GM19240 (cell line): Measurements from ENCODE around the gene NLGN1.
"Not testable (repeated sequence)": the region's sequence is repeated elsewhere in the genome, so short reads cannot be mapped to it uniquely, and the experiment has no call there.

Experiments used
- DNase-seq: peaks from one replicate; pipeline ENCODE4 v3.0.0; 2011; ENCODE audit warnings: low spot score; ENCODE audit not compliant: insufficient read length

Gene NLGN1

GRCh38 chr3:173397161-173398110 is at the start of gene NLGN1:
Gene NLGN1 (plus strand): TSS chr3:173397744.
- DNase-seq = no peak

GRCh38 chr3:173351886-173352285 is 45.7 kb upstream of the NLGN1 start:
- DNase-seq = no peak

- not testable (repeated sequence) for DNase-seq
Observed at GRCh38 chr3:173353137-173353536, 44.4 kb upstream of the NLGN1 start.

DNA sequence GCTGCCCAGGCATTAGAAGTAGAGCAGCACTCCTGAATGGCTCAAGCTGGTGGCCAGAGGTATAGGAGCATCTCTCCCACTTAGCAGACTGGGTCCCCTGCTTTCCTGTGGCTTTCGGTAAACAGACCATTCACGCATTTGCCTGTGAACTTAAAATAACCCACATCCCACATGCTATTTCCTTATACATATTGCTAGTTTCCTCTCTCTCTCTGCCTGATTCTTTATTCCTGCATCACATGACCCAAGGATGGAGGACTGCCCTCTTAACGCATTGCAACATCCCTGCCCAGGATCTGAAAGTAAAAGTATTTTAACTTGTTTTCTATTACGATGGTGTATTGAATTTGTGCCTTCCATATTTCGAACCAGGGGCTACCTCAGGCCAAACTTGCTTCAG is 43.4 kb upstream of the NLGN1 start:
- DNase-seq = no peak

DNA sequence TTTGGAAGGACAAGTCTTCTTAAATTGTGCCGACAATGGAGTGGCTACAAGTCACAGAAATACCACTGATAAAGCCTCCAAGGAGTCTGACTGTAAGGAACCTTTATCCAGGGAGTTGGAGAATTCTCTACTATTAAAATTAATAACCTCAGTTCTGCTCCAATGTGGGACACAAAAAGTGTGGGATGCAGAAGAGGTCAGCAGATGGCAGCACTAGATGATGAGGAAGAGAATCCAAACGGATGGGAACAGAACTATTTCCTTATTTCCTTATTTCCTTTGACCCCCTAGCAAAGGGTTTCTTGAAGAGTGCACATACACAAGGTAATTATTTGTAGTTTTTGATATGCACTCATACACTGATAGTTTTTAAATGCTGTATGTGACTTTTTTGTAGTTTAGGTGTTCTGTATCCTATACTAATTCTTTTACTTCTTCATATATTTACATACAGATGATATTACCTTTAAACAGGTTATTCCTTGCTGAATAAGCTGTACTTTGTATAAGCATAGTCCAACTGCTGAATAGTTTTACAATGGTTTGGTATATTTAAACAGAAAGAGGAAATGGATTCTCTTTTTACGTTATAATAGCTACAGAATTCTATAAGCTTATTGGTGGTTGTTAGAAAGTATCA is 25.6 kb upstream of the NLGN1 start:
- no peak for DNase-seq

- no peak for DNase-seq
Observed at GRCh38 chr3:173380681-173381080, 16.9 kb upstream of the NLGN1 start.

DNA sequence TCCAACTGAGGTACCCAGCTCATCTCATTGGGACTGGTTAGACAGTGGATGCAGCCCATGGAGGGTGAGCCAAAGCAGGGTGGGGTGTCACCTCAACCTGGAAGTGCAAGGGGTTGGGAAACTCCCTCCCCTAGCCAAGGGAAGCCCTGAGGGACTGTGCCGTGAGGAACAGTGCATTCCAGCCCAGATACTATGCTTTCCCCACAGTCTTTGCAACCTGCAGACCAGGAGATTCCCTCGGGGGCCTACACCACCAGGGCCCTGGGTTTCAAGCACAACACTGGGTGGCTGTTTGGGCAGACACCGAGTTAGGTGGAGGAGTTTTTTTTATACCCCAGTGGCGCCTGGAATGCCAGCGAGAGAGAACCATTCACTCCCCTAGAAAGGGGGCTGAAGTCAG is 15.6 kb upstream of the NLGN1 start:
- not testable (repeated sequence) for DNase-seq

- no peak for DNase-seq
Observed at GRCh38 chr3:173395073-173395411, 2.5 kb upstream of the NLGN1 start.

DNA sequence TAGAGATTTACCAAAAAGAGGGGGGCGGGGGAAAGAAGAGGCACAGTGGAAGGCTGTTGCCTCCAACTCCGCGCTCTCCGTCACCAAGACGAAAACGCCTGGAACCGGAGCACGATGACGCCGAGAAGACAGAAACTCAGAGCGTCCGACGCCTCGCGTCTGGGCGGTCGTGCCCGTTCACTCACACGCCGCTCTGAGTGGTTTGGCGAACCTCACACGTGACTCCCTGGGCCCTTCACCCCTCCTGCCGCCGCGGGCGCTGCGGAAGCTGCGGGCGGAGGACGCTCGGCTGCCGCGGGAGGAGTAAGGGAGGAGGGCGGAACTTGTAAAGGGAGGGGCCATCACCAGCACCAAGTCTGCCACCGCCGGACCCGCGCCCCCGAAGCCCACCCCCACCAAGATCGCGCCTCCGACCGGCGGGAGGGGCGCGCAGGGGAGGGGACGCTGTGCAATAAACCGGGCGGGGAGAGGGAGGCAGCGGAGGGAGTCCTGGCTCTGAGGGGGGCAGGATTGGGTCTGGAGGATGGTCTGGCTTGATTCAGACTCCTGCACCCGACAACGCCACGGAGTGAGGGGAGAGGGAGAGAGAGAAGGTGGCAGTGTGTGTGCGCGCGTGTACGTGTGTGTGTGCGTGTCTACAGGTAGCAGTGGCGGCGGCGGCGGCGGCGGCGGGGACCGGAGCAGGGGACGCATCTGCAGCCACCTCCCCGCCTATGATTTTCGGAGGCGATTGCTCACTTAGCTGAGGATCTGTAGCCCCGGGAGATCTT is 1.9 kb upstream of the NLGN1 start:
- DNase-seq = peak; percentile 23

- no peak for DNase-seq
Observed at GRCh38 chr3:173396191-173397041, 1.1 kb upstream of the NLGN1 start.

GRCh38 chr3:173398111-173398479 is 551 bp downstream of the NLGN1 start:
- DNase-seq = no peak

- no peak for DNase-seq
Observed at GRCh38 chr3:173399044-173399443, 1.5 kb downstream of the NLGN1 start.

DNA sequence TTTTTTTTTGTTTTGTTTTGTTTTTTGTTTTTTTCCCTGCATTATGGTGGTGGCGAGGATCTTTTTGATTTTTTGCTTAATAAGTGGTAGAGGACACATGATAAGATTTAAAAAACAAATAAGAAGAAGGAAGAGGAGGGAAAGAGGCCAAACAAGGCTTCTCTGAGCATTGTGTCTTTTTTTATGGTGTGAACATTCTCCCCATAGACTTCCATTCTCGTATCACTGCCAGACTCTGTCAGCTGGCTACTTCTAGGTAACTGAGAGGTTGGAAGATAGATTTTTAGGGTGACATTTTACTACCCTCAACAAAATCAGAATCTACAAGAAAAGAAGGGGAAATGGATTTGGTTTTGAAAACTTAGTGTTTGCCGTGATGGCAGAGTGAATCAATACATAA is 3.8 kb downstream of the NLGN1 start:
- DNase-seq = no peak

DNA sequence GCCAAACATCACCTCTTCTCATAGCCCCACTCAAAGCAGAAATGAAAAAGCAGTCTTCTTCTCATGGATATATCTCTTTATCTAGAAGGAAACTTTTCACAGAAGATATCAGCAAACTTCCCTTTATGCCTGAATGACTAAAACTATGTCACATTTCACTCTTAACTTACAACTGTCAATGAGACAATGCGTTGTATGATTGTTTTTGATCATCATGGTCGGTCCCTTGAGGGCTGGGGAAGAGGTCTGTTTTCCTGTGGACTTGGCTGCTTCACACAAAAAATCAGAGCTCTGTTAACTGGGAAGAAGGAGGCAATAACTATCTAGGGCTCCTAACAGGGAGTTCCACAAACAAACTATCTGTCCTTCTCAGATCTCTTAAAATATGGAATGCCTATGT is 5.1 kb downstream of the NLGN1 start:
- DNase-seq = no peak

DNA sequence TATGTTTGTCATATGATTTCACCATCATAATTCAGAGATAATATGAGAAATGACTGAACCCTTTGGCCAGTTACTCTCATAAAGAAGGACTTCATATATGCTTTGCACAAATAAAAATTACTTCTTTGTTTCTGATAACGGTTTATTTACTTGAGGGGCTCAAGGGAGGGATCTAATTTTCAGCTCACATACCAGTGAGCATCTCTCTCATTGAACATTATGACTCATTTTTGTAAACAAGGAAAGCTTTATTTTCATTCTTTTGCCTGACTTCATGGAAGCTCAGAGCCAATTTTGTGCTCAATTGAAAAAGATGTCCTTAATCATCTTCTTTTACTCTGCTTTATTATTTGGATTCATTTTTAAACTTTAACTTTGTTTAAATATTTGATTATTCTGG is 5.8 kb downstream of the NLGN1 start:
- no peak for DNase-seq

DNA sequence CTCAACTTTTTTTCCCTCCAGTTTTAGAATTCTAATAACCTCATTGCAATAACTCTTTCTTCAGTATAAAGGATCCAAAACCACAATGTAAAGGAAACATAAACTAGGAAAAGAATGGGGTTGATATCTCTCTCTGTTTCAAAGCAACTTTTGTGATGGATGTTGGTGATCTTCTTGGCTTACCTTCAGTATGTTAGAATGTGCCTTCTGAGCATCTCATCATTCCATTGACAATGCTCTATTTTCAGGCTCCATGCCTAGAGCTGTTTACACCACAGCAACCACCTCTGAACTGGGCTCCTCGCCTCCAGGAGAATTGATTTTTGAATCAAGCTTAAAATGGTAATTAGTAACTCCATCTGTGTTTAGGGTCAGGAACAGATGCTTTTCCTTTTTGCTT is 6.6 kb downstream of the NLGN1 start:
- DNase-seq = no peak

GRCh38 chr3:173410436-173410835 is 12.9 kb downstream of the NLGN1 start:
- no peak for DNase-seq

GRCh38 chr3:173410849-173411248 is 13.3 kb downstream of the NLGN1 start:
- DNase-seq = no peak

- no peak for DNase-seq
Observed at GRCh38 chr3:173411375-173411973, 13.9 kb downstream of the NLGN1 start.

GRCh38 chr3:173416070-173416469 is 18.5 kb downstream of the NLGN1 start:
- DNase-seq = no peak

DNA sequence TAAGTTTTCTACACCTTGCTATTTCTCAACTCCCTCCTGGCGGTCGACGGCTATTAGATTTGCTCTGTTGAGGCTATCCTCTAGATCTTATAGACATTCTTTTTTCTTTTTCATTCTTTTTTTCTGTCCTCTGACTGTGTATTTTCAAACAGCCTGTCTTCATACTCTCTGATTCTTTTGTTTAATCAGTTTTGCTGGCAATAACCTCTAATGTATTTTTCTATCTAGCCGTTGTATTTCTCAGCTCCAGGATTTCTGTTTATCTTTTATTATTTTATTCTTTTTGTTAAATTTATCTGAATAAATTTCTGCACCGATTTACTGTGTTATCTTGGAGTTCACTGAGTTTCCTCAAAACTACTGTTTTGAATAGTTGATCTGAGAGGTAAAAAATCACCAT is 31.5 kb downstream of the NLGN1 start:
- no peak for DNase-seq
